ENCODE results near the gene SLC10A7.

SLC10A7 gene

GRCh38 chr4:146247356-146247755, 274.4 kb downstream of the SLC10A7 start:
- no peak for DNase-seq

GRCh38 chr4:146246381-146246780, 275.4 kb downstream of the SLC10A7 start:
- no peak for DNase-seq

GRCh38 chr4:146245850-146246249, 275.9 kb downstream of the SLC10A7 start:
- DNase-seq = no peak

GRCh38 chr4:146245246-146245645, 276.5 kb downstream of the SLC10A7 start:
- DNase-seq = no peak

GRCh38 chr4:146244496-146244895, 277.2 kb downstream of the SLC10A7 start:
- no peak for DNase-seq

GRCh38 chr4:146243883-146244277, 277.9 kb downstream of the SLC10A7 start:
- no peak for DNase-seq

- peak; percentile 12 for DNase-seq
These were observed 278.4 kb downstream of the SLC10A7 start for GRCh38 chr4:146243141-146243882.

GRCh38 chr4:146238107-146238506, 283.6 kb downstream of the SLC10A7 start:
- DNase-seq = no peak

GRCh38 chr4:146237092-146237491, 284.6 kb downstream of the SLC10A7 start:
- no peak for DNase-seq

- DNase-seq = no peak
These were observed 285.5 kb downstream of the SLC10A7 start for GRCh38 chr4:146236216-146236615.

- DNase-seq = no peak
These were observed 286.0 kb downstream of the SLC10A7 start for GRCh38 chr4:146235654-146236177.

GRCh38 chr4:146232131-146232722, 289.5 kb downstream of the SLC10A7 start:
- no peak for DNase-seq

GRCh38 chr4:146229406-146229805, 292.3 kb downstream of the SLC10A7 start:
- DNase-seq = no peak

- DNase-seq = no peak
These were observed 297.3 kb downstream of the SLC10A7 start for GRCh38 chr4:146224326-146224966.

GRCh38 chr4:146222313-146222712, 299.4 kb downstream of the SLC10A7 start:
- DNase-seq = no peak

GRCh38 chr4:146214238-146214637, 307.5 kb downstream of the SLC10A7 start, which contains the start of gene REELD1:
TSS of gene REELD1 (plus strand) at chr4:146214538. CDS start at chr4:146216953, 2,415 bp downstream.
- DNase-seq = no peak

GRCh38 chr4:146212781-146213180, 309.0 kb downstream of the SLC10A7 start:
- DNase-seq = no peak

GRCh38 chr4:146211440-146211839, 310.3 kb downstream of the SLC10A7 start:
- no peak for DNase-seq

- no peak for DNase-seq
These were observed 310.9 kb downstream of the SLC10A7 start for GRCh38 chr4:146210890-146211289.

- DNase-seq = no peak
These were observed 314.3 kb downstream of the SLC10A7 start for GRCh38 chr4:146207410-146207809.

Data from central memory CD4-positive, alpha-beta T cell (primary cell).